ENCODE results near the gene LRRC4C. TPM values are rescaled to one million over a fixed set of nuclear protein-coding genes. Genes with fewer than 3 reads are reported as not detected.

LRRC4C gene
- total RNA-seq, 1 donor from 2014 or later, result 1.3 TPM

DNA sequence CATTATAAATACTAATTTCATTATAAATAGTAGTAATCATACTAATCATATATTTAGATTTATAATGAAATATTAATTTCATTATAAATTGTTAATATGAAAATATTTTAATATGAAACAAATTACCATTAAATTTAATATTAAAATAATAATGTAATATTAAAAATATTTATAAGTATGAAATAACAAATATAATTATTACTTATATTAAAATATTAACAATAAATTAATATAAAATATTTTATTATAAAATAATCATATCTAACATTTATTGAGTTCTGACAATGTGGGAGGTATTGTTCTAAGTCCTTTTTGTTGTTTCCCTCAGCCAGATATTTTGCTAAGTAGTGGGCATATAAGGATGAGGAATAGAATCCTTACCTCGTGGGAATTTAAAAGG is 1341.4 kb downstream of the LRRC4C start:
- no peaks in the 10 kb centered on the region for H3K27me3 Mint-ChIP-seq
- H3K27ac Mint-ChIP-seq, result no peak overlapping the region
- H3K4me3 Mint-ChIP-seq (ENCODE audit: low read depth), result no peak overlapping the region

DNA sequence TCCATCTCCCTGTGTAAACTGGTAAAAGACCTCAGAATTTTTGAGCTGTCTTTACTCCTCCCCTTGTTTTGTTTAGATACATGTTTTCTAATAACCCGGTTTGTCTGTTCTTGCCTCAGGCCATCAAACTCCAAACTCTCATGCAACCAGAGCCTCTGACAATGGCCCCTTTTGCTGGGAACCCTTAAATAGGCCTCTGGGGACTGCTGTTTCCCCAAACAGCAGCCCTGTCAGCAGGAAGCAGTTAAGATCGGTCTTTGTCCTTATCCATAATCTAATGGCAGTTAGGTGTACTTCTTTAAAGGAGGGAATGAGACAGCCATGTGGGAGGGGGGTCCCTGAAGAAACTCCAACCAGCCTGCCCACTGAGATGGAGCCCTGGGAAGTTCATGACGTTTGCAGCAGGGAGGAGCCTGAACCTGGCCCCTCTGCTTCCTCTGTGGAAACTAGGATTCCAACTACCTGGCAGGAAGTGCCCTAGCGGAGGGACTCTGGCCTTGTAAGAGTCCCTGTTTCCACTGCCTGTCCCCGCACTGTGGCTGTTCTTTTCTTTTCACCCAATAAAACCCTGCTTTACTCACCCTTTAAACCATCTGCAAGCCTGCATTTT is 1354.4 kb downstream of the LRRC4C start:
- Mint-ChIP-seq H3K27ac (no peak overlapping the region), H3K27me3 (no peaks in the 10 kb centered on the region)

More for the DNA sequence above, 1341.4 kb downstream of the LRRC4C start:
- Mint-ChIP-seq H3K4me1 (ENCODE audit: low read depth) (no peaks in the 10 kb centered on the region), H3K9me3 (ENCODE audit: low read depth) (peaks cover 10% of the 10 kb centered on the region), H3K36me3 (ENCODE audit: insufficient read depth) (peaks cover 6% of the 10 kb centered on the region)
- DNase-seq (ENCODE audit: low spot score, unreplicated experiment), result no peak
- TF ChIP-seq, protein P1, sequence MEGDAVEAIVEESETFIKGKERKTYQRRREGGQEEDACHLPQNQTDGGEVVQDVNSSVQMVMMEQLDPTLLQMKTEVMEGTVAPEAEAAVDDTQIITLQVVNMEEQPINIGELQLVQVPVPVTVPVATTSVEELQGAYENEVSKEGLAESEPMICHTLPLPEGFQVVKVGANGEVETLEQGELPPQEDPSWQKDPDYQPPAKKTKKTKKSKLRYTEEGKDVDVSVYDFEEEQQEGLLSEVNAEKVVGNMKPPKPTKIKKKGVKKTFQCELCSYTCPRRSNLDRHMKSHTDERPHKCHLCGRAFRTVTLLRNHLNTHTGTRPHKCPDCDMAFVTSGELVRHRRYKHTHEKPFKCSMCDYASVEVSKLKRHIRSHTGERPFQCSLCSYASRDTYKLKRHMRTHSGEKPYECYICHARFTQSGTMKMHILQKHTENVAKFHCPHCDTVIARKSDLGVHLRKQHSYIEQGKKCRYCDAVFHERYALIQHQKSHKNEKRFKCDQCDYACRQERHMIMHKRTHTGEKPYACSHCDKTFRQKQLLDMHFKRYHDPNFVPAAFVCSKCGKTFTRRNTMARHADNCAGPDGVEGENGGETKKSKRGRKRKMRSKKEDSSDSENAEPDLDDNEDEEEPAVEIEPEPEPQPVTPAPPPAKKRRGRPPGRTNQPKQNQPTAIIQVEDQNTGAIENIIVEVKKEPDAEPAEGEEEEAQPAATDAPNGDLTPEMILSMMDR (IDR thresholded peaks at IDR 0.05; ENCODE audit: unreplicated experiment), result no peak

DNA sequence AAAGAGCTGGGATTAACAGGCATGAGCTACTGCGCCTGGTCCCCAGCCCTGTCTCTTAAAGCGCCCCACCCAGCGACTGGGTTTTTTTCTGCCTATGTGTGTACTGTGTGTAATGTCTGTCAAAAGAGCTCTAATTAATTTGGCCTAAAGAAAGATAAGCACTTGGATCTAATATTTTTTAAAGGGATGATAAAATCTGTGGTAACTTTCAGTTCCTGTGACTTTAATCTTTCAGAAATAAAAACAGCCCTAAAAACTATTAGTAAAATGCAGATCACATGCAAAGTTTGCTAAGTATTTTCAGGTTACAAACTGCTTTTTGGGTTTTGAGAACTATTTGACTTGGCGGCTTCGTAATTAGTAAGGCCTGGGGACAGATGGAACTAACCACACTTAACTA is 1358.7 kb downstream of the LRRC4C start:
- H3K4me3 Mint-ChIP-seq (ENCODE audit: low read depth), result no peak overlapping the region
- DNase-seq (ENCODE audit: low spot score, unreplicated experiment), result no peak
- no peak overlapping the region for H3K27ac Mint-ChIP-seq
- peaks cover 8% of the 10 kb centered on the region for H3K9me3 Mint-ChIP-seq (ENCODE audit: low read depth)
- H3K36me3 Mint-ChIP-seq (ENCODE audit: insufficient read depth), result no peaks in the 10 kb centered on the region
- no peaks in the 10 kb centered on the region for H3K4me1 Mint-ChIP-seq (ENCODE audit: low read depth)
- no peaks in the 10 kb centered on the region for H3K27me3 Mint-ChIP-seq
- TF ChIP-seq, protein P1 (IDR thresholded peaks at IDR 0.05; ENCODE audit: unreplicated experiment), result no peak

More for the DNA sequence above, 1354.4 kb downstream of the LRRC4C start:
- TF ChIP-seq, protein P1 (IDR thresholded peaks at IDR 0.05; ENCODE audit: unreplicated experiment), result no peak
- Mint-ChIP-seq H3K36me3 (ENCODE audit: insufficient read depth) (no peaks in the 10 kb centered on the region), H3K4me3 (ENCODE audit: low read depth) (no peak overlapping the region), H3K4me1 (ENCODE audit: low read depth) (no peaks in the 10 kb centered on the region), H3K9me3 (ENCODE audit: low read depth) (peaks cover 11% of the 10 kb centered on the region)
- DNase-seq (ENCODE audit: low spot score, unreplicated experiment), result no peak

DNA sequence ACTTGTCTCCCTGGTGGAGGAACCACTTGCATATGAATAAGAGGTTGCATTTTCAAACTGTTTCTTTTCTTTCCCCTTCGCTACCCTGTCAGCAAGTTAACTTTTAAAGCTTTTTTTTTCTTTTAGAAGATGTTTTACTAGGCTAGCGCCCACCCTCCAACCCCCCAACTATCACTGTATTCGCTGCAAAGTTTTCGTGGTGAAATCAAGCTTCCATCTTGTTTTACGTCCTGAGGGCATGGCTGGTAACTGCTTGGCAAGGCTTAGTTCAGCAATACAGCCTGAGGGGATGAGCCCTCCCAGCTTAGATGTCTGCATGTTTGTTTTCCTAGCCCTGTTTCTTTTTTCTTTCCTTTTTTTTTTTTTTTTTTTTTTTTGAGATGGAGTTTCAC is 1359.3 kb downstream of the LRRC4C start:
- TF ChIP-seq, protein P1 (IDR thresholded peaks at IDR 0.05; ENCODE audit: unreplicated experiment), result no peak
- Mint-ChIP-seq H3K36me3 (ENCODE audit: insufficient read depth) (no peaks in the 10 kb centered on the region), H3K27ac (no peak overlapping the region), H3K4me3 (ENCODE audit: low read depth) (no peak overlapping the region), H3K4me1 (ENCODE audit: low read depth) (no peaks in the 10 kb centered on the region), H3K9me3 (ENCODE audit: low read depth) (peaks cover 8% of the 10 kb centered on the region), H3K27me3 (no peaks in the 10 kb centered on the region)
- DNase-seq (ENCODE audit: low spot score, unreplicated experiment), result no peak

DNA sequence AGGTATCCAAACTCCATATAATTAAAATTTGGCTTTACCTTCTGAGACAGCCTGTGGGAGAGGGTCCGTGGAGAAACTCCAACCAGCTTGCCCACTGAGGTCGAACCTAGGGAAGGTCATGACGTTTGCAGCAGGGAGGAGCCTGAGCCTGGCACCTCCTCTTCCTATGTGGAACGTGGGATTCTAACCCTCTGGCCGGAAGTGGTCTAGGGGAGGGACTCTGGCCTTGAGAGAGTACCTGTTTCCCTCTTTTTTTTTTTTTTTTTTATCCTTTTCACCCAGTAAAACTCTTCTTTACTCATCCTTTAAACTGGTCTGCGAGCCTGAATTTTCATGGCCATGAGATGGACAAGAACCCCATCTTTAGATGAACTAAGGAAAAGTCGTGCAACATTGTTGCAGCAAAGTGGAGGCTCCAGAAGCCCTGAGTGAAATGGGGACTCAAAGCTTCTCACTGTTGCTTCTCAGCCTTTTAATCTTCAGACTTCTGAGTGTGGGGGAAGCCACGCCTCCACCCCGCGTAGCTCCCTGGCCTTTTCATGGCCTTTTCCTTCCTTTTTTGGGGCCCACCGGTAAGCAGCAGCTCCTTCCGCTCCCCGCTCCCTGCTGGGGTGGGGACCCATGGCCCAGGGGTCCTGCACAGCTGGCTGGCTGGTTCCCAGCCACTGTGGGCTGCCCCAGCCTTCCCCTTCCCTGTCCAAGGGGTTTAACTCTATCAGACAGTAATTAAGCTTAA is 1359.9 kb downstream of the LRRC4C start:
- Mint-ChIP-seq H3K4me3 (ENCODE audit: low read depth) (no peak overlapping the region), H3K27me3 (no peaks in the 10 kb centered on the region), H3K9me3 (ENCODE audit: low read depth) (peaks cover 8% of the 10 kb centered on the region), H3K27ac (no peak overlapping the region), H3K36me3 (ENCODE audit: insufficient read depth) (no peaks in the 10 kb centered on the region), H3K4me1 (ENCODE audit: low read depth) (no peaks in the 10 kb centered on the region)
- DNase-seq (ENCODE audit: low spot score, unreplicated experiment), result no peak
- TF ChIP-seq, protein P1 (IDR thresholded peaks at IDR 0.05; ENCODE audit: unreplicated experiment), result no peak

Data from progenitor cell of endocrine pancreas (in vitro differentiated cells).